ENCODE results near the gene PRKN.

PRKN gene

DNA sequence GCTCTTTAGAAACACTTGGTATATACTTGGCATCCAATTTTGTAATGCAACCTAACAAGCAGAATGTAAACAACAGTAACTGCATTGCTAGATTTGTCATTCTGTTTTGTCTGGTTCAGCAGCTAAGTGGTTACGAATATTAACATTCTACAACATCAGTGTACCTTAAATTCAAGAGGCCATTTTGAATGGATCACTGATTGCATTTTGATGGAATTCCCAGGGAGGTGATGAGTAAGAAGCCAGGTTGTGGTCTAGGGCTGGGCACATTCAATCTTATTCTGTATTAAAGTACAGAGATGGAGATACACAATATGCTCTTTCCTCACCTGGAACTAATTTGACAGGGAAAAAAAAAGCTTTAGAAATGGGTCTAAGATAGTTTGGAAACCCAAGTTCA, 483.5 kb downstream of the PRKN start:
- DNase-seq (ENCODE audit: low read depth in 2 of 2): no peak

DNA sequence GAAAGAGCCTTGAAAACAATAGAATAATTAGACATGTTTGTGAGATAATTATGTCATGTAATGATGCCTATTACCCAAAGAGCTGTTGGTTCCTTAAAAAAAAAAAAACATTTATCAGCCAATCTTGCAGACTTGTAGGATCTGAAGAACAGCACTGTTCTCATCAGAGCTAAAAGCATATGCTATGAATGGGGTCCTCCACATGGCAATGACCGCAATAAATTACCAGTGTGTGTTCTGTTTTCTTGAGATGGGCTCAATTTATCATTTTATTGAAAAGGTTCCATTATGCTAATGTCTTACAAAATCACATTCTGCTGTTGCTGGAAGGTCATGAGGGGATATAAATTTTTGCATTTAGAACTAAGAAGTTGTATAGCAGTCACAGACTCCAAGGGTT, 484.7 kb downstream of the PRKN start:
- DNase-seq (ENCODE audit: low read depth in 2 of 2): no peak

DNA sequence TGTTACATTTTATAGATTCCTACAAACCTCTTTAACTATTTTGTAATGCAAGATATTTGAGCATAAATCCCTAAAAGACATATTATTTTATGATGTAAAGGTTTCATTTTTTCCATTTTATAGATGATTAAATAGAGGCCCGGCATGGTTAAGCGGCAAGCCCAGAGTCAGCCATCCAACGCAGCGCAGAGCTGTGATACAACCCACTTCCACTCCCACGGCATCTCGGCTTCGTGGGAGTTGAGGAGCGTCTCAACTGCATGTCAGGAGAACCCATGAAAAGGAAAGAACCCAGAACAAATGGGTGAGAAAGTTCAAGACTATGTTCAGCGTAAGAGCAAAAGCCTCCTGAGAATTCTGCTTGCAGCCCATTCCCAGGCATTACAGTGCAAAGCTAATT, 488.2 kb downstream of the PRKN start:
- no peak for DNase-seq (ENCODE audit: low read depth in 2 of 2)

DNA sequence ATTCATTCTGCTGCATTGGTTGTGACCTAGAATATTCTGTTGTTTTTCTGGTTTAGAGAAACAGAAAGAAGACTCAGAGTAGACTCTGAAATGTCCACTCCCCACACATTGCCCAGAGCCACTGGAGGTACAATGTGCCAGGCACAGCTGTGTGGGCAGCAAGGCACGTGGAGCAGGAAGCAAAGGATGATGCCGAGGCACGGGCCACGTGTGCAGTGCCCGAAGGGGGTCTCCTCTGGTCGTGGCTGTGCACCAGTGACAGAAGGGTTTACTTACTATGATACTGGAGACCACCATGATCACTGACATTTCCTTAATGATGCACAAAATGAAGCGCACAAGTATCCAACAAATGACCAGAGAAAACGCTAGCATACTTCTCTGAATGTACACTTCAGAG, 488.9 kb downstream of the PRKN start:
- no peak for DNase-seq (ENCODE audit: low read depth in 2 of 2)

DNA sequence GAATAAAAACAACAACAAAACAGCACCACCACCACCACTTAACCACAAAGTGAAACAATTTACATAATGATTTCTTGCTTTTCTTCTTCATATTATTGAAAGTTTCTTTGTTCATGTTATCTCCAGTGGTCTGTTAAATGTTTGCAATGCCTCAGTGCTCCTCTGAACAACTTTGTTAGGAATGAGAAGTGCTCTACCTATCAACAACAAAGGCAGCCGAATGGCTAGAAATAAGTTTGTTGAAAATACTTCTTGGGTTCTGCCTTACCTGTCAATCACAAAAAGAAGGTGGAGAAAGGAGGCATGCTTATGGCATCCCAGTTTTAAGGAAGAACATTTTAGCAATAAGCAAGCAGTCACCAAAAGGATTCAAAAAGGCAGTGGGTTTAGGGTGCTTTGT, 490.2 kb downstream of the PRKN start:
- DNase-seq (ENCODE audit: low read depth in 2 of 2): no peak

DNA sequence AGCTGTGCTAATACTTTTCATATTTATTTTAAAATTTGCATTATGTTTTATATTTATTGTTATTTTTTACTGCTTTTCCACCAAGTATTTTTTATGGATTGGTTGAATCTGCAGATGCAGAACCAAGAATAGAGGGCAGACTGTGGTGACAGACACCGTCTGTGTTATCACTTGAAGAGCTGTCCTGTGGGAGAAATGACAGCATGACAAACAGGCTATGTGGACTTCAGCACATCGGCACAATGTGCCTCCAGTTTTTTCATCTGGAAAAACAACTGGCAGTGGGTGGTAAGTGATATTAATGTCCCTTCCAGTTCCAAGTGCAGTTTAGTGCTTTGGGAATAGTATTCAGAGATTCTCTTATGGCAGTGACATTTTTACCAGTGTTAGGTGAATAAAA, 492.9 kb downstream of the PRKN start:
- DNase-seq (ENCODE audit: low read depth in 2 of 2): no peak

DNA sequence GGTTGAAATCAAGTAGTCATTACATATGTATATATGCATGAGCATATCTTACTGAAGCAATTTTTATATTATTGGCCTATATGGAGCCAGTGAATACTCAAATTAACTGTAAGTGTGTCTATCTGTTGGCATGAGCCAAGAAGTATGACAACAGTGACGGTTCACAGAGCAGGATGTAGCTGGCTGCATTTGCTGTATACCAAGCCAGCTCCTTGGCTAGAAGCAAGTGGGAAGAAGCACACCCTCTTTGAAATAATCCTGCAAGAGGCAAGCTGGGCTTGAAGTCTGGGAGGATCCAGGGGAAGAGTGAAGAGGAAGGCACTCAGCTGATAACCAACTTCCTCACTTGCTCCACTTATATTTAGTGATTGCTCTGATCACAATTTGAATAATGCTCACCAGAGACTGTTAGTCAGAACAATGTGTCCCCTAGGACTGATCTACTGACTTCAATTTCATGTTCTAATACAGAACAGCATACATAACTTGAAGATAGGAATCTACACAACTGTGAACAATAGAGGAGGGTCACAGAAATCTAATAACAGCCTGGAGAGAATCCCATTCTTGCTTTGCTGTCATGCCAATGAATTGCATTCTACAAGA, 497.3 kb downstream of the PRKN start:
- DNase-seq (ENCODE audit: low read depth in 2 of 2): no peak

DNA sequence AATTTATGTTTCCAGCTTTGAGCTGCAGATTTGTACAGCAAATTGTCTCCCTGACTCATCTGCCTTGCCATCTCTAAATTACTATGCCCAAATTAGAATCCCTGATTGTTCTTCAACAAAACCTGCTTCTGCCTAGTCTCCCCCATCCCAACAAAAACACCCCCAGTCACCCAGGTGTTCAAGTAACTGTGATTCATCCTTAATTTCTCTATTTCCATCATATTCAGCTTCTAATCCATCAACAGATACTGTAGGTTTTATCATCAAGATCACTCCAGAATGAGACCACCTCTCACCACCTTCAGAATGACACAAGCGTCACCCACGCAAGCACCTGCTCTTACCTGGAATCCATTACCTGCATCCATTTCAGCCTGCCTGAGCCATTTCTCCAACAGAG, 498.5 kb downstream of the PRKN start:
- no peak for DNase-seq (ENCODE audit: low read depth in 2 of 2)

DNA sequence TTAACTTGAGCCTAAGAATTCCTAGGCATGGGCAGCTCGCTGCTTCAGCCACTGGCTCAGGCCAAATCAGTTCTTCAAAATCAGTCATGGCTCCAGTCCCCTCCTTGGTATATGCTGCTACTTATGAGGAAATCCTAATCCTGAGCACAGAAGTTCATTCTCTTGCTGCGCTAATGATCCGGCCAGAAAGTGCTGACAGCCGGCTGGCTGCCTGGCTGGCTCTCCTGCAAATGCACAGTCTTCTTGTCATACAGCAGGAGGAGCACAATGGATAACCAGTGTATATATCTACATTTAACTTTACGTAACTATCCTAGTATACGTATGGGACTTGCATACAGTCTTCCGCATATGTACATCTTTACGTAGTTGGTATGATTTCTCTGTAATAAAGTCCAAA, 500.8 kb downstream of the PRKN start:
- no peak for DNase-seq (ENCODE audit: low read depth in 2 of 2)

DNA sequence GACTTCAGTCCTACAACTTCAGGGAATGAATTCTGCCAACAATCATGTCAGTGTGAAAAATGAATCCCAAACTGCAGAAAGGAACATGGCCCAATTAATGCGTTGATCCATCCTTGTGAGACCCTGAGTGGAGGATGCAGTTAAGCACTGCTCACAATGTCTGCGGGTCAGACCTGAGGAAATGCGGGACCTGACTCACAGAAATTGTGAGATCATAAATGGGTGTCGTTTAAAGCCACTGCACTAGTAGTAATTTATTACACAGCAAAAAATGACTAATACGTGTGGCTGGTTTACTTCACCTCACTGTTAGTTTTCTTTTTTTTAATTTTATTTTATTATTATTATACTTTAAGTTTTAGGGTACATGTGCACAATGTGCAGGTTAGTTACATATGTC, 505.0 kb downstream of the PRKN start:
- DNase-seq (ENCODE audit: low read depth in 2 of 2): no peak

DNA sequence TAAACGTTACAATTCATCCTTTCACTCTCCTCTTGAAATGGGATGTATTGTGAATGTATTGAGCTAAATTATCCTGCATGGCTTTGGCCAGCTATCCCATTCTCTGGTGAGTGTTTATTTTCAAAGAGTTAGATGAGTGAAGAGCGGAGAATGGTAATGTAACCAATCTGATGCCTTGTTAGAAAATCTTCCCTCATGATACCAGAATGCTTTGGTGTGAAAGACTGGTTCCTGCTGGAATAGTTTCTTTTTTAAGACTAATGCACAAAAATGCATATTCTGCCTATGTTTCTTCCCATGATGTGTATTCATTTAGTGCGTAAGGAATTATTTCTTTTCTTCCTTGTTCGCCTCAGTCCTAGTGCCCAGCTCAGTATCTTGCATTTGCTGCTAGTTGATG, 506.7 kb downstream of the PRKN start:
- no peak for DNase-seq (ENCODE audit: low read depth in 2 of 2)

DNA sequence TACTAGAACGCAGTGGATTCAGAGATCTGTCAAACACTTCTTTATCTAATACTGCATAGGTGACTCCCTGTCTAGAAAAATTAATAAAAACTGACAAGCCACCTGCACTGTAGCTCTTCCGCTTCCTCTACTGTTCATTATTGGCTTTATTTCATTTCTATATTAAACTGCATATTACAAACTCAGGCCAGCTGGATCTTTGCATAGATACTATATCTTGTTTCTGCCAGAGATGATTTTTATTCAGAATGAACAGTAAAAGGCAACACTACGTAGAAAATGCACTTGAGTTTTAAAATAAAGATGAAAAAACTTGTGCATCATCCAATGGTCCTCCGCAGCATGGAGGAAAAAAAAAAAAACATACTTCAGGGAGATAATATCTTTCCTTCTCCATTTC, 508.3 kb downstream of the PRKN start:
- no peak for DNase-seq (ENCODE audit: low read depth in 2 of 2)

DNA sequence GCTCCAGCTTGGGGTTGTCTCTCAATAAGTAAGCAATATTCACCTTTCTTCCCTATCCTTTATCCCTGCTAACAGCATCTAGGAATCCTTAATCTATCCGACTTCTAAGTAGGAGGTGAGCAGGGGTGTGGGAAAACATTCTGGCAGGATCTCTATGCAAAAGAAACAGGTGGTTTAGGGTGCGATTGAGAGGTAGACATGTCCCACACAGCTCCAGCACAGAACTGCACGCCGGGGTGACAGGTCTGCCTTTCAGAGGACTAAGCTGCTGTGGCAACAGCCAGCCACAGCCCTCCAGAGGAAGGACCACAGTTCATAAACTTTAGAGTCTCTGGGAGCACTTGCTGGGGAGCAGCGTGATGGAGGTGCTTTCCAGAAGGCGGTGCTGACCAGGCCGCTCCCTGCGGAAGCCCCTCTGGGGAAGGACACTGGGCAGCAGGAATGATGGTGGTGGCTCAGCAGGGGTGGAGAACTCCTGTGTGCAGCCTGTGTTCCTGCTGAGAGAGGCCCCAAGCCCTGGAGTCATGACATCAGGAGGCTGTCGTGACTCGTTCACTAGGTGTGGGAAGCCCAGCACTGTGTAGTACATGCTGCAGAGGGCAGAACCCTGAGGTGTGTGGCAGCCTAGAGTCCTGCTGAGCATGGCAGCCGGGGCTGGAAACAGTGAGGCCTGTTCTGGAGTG, 509.6 kb downstream of the PRKN start:
- DNase-seq (ENCODE audit: low read depth in 2 of 2): no peak

DNA sequence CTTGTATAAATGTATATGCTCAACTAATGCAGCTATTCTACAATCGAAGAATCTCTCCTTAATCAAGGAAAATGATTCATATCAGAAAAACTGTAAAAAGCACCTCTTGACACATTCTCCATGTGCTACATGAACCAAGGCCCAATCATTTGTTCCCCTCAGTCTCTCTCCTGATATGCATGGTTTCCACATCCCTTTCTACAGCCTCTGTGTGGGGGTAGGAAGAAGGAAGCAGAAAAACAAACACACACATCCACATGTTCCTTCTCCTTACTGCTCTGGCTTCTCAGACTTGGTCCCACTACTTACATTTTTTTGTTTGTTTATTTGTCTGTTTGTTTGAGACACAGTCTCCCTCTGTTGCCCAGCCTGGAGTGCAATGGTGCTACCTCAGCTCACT, 510.5 kb downstream of the PRKN start:
- no peak for DNase-seq (ENCODE audit: low read depth in 2 of 2)

DNA sequence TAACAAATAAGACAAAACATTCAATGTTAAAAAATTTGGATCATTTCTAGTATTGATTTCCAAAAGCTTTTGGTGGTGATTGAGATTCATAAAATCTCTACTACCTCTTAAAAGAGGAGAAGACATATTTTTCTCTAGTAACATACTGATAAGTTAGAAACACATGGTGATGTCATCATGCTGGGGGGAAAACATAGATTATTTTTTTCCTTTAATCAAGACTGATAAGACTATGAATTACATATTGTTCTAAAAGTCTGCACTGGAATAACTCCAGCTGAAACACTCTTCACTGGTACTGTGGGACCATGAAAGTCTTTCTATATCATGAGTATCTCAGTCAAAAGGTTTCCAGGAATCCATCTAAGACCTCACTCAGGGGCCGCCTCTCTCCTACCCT, 515.8 kb downstream of the PRKN start:
- DNase-seq (ENCODE audit: low read depth in 2 of 2): no peak

DNA sequence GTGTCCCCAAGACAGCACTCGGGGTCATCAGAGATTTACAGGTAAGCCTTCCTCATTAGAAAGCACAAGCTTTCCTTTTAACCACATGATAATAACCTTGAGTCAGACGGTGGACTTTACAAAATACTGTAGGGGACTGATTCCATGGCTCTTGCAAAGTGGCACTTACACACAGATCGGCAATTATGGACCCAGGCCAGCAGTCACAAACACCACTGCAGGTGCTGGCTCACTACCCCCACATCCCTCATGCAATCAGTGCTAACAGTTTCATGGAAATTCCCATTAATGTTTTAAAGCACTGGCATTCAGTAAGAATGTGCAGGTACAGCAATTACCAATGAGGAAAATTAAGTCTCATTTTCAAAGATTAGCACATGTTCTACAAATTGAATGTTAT, 516.5 kb downstream of the PRKN start:
- DNase-seq (ENCODE audit: low read depth in 2 of 2): no peak

DNA sequence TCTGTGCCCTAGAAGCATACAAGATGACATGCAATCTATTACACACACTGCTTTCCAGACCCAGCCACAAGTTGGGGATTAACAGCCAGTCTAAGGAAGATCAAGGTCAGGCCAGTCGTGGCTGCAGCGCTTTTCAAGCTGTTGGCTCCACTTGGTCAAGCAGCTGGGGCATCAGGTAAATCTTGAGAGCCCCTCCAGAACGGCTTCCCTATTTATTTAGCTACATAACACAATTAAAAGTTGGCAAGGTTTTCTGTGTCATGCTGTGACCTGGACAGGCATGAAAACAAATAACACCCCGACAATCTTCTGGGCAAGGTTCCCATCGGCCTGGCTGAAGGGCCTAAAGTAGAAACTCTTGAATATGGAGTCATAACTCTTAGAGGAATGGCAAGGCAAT, 524.3 kb downstream of the PRKN start:
- no peak for DNase-seq (ENCODE audit: low read depth in 2 of 2)

DNA sequence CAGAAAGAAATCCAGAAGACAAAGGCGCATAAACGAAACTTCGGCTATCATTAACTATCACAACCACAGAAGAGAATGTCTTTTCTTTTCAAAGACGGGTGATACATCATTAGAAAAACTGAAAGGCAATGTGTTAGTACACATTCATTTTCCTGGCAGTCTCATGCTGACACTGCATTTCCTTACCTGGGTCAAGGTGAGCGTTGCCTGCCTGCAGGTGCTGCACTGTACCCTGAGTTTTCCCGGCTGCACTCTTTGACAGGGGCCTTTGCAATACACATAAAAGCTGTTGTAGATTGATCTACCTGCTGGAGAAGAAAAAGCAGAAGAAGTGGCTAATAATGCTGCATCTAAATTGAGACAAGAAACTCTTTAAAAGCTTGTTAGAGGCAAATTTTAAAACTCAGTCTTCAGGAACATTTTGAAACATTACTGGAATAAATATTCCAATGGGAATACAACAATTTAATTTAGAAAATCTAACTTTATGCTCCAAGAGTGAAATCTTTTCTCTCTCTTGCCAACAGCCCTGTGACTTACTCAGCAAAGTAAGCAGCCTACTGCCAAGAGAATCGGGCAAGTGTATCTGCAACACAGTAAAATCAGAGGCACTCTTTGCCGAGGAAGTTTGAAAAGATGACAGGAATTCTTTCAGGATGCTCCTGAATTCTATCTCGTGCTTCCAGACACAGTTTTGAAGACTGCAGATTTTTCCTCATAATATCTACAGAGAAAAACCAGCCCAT, 526.4 kb downstream of the PRKN start:
- DNase-seq (ENCODE audit: low read depth in 2 of 2): no peak

DNA sequence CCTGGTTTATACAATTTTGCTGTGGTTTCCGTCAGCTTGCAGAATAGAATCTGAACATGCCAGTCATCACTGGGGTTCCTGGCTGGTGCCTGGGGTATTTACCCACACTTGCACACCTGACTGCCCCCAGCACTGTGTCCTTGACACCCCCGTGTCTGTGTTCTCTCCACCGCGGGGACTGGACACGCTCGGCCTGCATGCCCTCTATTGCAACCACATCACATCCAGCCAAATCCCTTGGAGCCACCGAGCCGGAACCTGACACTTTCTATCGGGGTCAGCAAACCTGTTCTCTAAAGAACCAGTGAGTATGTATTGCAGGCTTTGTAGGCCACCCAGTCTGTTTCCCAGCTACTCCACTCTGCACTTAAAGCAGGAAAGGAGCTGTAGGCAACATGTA, 527.5 kb downstream of the PRKN start:
- no peak for DNase-seq (ENCODE audit: low read depth in 2 of 2)

DNA sequence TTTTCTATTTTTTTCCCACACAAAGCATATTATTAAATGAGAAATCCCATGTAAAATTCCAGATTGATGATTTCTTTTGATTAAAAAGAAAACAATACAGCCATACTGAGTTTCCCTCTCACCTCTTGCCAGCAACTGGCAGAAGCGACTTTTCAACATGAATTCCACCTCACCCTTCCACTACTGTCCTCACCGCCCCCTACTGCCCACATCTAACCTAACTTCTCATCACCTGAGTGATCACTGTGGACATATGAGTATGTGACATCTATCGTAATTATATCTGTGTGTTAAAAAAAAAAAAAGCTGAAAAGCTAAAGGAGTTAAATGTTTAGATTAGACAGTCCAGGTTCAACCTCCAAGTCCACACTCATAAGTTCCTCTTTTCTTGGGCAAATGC, 528.6 kb downstream of the PRKN start:
- no peak for DNase-seq (ENCODE audit: low read depth in 2 of 2)

DNA sequence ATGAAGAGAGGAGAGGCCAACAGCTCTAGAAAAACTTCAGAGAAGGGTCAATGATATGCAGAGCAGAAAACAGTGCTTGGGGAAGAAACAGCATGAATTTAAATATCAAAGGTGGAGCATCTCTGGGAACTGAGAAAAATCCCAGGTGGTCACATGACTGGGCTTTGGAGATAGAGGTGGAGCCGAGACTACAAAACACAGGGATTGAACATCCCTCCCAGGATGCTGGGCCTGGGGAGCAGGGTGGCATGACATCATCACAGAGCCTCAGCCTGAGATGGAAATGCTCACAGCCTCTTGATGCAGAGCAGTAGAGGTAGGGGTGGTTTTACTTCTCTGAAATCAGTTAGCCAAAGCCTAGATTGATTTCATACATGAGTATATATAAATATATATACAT, 529.5 kb downstream of the PRKN start:
- no peak for DNase-seq (ENCODE audit: low read depth in 2 of 2)

DNA sequence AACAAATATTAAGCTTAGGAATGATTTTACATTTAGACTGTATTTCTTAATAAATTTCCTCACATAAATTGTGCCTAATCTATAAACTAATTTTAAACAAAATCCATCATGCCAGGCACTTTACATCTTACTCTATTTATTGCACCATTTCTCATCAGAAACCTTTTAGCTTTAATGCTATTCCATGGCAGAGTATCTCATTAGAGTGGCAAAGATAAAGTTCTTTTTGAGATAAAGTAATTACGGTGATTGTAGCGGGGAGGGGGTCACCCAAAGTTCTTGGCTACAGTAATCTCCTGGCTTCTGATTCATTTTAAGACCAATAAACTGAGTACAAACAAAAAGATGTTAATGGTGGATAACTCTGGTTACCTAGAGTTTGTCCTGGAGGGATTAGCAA, 532.1 kb downstream of the PRKN start:
- DNase-seq (ENCODE audit: low read depth in 2 of 2): no peak

DNA sequence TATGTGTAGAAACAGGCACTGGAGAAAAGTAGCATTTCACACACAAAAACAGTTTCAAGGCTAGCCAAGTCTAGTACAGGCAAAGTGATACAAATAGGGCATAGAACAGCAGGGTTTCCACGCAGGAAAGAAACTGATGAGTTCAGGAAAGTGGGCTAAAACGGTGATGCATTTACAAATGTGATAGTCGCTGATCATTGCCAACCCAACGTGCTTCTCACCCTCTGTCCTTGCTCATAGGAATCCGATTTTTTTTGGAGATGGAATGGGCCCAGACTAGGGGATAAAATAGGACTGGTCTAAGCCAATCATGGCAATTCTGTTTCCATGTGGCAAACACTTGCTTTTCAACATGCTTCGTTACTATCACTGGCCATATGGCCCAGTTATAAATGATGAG, 536.6 kb downstream of the PRKN start:
- DNase-seq (ENCODE audit: low read depth in 2 of 2): no peak

Measured in stimulated activated CD4-positive, alpha-beta T cell treated with anti-CD3 and anti-CD28 coated beads, Interleukin-15, amount 100 ng/mL, for 48 hours (primary cell).